Osteocyte (in vitro differentiated cells): ENCODE results near the gene FBXO46. TPM values are rescaled to one million over a fixed set of nuclear protein-coding genes. Genes with fewer than 3 reads are reported as not detected.
A peak's percentile ranks its signal among the peaks of the same experiment; 100 is the strongest.

Source experiments
- DNase-seq: peaks from one replicate; pipeline ENCODE4 v3.0.0; 2021; ENCODE audit warnings: mixed read lengths; ENCODE audit not compliant: unreplicated experiment; ENCODE audit errors: extremely low spot score
- H3K27ac Mint-ChIP-seq: one replicate; pipeline ENCODE4 v1.8.0; 2021; ENCODE audit warnings: mild to moderate bottlenecking, mixed read lengths; ENCODE audit not compliant: unreplicated experiment
- H3K27me3 Mint-ChIP-seq: one replicate; pipeline ENCODE4 v1.8.0; 2021; ENCODE audit warnings: mixed read lengths; ENCODE audit not compliant: unreplicated experiment
- H3K36me3 Mint-ChIP-seq: one replicate; pipeline ENCODE4 v1.8.0; 2021; ENCODE audit warnings: mixed read lengths; ENCODE audit not compliant: unreplicated experiment
- H3K4me1 Mint-ChIP-seq: one replicate; pipeline ENCODE4 v1.8.0; 2021; ENCODE audit warnings: mixed read lengths; ENCODE audit not compliant: unreplicated experiment
- H3K4me3 Mint-ChIP-seq: one replicate; pipeline ENCODE4 v1.8.0; 2021; ENCODE audit warnings: mild to moderate bottlenecking, moderate library complexity, mixed read lengths; ENCODE audit not compliant: unreplicated experiment
- H3K9me3 Mint-ChIP-seq: one replicate; pipeline ENCODE4 v1.8.0; 2021; ENCODE audit warnings: mixed read lengths; ENCODE audit not compliant: unreplicated experiment
- total RNA-seq: library from RNA; stranded (reverse); gene quantifications from 2 replicates; pipeline ENCODE4 v1.2.1, GENCODE V29; 2021
- TF ChIP-seq, protein P1 (sequence below): fragments of 200-600 bp; sonication (generic); IDR thresholded peaks from 2 replicates; pipeline ENCODE4 v1.5.0; 2021; ENCODE audit warnings: antibody characterized with exemption, mild to moderate bottlenecking, moderate library complexity

Gene FBXO46
- total RNA-seq, 1 donor from 2014 or later = 18.3 TPM

DNA sequence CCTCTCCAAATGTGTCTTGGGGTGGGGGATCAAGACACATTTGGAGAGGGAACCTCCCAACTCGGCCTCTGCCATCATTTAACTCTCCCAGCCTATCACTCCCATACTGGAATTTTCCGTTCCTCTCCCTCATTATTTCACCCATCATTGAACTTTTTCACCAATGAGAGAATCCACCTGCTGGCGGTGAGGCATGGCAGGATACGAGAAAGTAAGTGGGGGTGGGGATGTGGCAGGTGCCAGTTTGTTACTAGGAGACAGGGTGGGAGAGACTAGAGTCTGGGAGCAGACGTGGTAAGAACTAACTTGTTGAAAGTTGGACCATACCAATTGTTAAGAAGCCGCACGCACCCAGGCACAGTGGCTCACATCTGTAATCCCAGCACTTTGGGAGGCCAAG, 55.8 kb downstream of the FBXO46 start:
- Mint-ChIP-seq H3K36me3 (no peaks in the 10 kb centered on the region), H3K4me3 (no peak overlapping the region), H3K9me3 (no peaks in the 10 kb centered on the region), H3K27me3 (peaks cover 26% of the 10 kb centered on the region), H3K27ac (no peak overlapping the region), H3K4me1 (peaks cover 15% of the 10 kb centered on the region)
- DNase-seq = no peak
- TF ChIP-seq, protein P1, sequence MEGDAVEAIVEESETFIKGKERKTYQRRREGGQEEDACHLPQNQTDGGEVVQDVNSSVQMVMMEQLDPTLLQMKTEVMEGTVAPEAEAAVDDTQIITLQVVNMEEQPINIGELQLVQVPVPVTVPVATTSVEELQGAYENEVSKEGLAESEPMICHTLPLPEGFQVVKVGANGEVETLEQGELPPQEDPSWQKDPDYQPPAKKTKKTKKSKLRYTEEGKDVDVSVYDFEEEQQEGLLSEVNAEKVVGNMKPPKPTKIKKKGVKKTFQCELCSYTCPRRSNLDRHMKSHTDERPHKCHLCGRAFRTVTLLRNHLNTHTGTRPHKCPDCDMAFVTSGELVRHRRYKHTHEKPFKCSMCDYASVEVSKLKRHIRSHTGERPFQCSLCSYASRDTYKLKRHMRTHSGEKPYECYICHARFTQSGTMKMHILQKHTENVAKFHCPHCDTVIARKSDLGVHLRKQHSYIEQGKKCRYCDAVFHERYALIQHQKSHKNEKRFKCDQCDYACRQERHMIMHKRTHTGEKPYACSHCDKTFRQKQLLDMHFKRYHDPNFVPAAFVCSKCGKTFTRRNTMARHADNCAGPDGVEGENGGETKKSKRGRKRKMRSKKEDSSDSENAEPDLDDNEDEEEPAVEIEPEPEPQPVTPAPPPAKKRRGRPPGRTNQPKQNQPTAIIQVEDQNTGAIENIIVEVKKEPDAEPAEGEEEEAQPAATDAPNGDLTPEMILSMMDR = no peak

DNA sequence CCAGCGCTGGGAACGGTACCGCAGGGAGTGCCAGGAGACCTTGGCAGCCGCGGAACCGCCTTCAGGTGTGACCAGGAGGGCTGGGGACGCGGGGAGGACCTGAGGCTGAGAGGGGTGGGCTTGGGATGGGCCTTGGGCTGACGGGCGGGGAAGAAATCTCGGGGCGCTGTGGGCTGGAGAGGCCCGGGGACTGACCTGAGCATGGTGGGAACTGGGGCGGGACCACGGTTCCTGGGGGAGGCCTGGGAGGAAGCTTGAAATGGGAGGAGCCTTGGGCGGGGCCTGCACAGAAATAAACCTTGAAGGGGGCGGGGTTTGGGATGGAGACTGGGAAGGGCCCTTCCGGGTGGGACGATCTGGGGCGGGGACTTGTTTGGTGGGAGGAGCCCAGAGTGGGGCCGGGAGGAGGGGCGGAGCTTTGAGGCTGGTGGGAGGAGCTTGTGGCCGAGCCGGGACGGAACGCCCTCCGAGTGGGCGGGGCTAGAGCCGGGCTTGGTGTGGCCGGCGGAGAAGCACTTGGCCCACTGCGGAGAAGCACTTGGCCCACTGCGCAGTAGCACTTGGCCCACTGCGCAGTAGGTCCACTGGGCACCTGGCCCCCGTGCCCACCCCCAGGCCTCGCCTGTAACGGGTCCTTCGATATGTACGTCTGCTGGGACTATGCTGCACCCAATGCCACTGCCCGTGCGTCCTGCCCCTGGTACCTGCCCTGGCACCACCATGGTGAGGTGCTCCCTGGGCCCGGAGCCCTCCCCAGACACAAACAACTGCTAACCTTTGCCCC, 59.8 kb downstream of the FBXO46 start:
- DNase-seq = peak; percentile 89
- Mint-ChIP-seq H3K4me1 (peaks cover 23% of the 10 kb centered on the region), H3K4me3 (no peak overlapping the region), H3K36me3 (no peaks in the 10 kb centered on the region), H3K27ac (no peak overlapping the region), H3K9me3 (no peaks in the 10 kb centered on the region), H3K27me3 (peaks cover 26% of the 10 kb centered on the region)
- TF ChIP-seq, protein P1 = no peak

DNA sequence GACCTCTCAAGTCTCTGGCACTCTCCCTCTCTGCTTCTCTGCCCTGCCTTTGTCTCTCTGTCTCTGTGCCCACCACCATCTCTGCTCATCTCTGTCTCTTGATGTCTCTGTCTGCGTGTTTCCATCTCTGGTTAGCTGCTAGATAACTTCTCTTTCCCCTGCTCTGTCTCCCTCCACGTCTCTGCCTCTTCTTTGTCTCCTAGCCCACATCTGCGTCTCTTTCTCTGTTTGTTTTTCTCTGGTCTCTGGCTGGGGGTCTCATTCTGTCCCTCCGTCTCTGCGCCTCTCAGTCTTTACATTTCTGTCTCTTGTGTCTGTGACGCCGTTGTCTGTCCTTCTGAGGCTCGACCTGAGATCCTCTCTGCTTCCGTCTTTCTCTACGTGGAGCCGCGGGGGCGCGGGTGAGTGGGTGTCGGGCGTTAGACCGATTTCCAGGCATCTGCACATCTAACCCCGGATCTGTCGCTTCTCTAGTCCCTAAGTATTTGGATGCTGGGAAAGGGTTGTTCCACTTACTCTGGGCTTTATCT, 62.3 kb downstream of the FBXO46 start:
- Mint-ChIP-seq H3K27me3 (peaks cover 24% of the 10 kb centered on the region), H3K9me3 (no peaks in the 10 kb centered on the region), H3K4me3 (peak overlapping the region; percentile 71), H3K27ac (peak overlapping the region; percentile 1), H3K4me1 (peaks cover 23% of the 10 kb centered on the region), H3K36me3 (no peaks in the 10 kb centered on the region)
- DNase-seq = no peak
- TF ChIP-seq, protein P1 = no peak

DNA sequence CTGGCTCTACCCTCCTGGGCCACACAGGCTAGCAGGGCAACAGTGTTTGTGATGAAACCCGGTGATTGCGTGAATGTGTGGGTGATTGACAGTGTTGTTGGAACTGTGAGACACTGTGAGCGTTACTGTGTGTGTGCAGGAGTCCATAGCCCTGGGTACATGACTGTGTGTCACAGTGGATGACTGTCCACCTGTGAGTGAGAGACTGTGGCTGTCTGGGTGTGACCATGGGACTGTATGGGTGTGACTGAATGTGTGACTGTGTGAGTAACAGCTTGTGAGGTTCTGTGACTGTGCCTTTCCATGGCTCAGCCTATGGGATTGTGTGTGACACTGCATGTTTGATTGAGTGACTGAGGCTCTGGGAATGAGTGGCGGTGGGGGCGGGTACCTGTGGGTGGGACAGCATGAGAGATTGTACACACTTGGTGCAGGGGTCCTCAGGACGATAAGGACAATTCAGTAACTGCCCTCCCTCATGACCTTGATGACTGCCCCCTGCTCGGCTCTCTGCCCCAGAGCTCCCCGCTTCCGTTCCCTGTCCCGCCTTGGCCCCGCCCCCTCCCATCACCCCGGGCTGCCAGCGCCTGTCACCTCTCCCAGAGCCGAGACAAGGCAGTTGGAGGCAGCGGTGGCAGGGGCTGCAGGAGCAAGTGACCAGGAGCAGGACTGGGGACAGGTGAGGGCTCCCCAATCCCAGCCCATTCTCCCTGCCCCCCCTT, 62.9 kb downstream of the FBXO46 start, which contains the start of gene GIPR:
Gene GIPR, plus strand, starts transcription at position 602 of the 722 bp plus-strand sequence. CDS start 1,300 bp downstream, outside the sequence.
- DNase-seq = no peak
- peak within 1 kb of the TSS; percentile 71 for H3K4me3 Mint-ChIP-seq
- peaks cover 23% of the 10 kb centered on the region for H3K4me1 Mint-ChIP-seq
- no peaks in the 10 kb centered on the region for H3K36me3 Mint-ChIP-seq
- peak within 1 kb of the TSS; percentile 1 for H3K27ac Mint-ChIP-seq
- TF ChIP-seq, protein P1 = no peak
- H3K9me3 Mint-ChIP-seq = no peaks in the 10 kb centered on the region
- H3K27me3 Mint-ChIP-seq = peaks cover 22% of the 10 kb centered on the region

DNA sequence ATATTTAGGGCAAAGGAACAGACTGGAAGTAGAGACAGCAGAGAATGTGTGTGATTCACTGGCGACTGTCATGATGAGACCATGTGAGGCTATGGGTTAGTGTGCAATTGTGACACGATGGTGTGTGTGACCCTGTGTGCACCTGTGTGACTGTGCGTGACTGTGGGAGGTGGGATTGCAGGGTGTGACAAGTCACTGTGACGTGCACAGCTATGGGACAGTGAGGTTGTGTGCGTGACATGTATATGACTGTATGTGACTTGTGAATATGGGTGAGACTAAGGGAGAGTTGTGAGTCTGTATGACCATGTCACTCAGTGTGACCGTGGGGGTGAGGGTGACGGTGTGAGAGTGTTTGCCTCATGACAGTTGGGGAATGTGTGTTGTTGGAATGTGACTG, 66.1 kb downstream of the FBXO46 start:
- Mint-ChIP-seq H3K9me3 (no peaks in the 10 kb centered on the region), H3K27ac (no peak overlapping the region), H3K4me1 (peaks cover 17% of the 10 kb centered on the region), H3K36me3 (no peaks in the 10 kb centered on the region), H3K27me3 (peaks cover 18% of the 10 kb centered on the region), H3K4me3 (no peak overlapping the region)
- DNase-seq = no peak
- TF ChIP-seq, protein P1 = no peak
